Measurements from ENCODE around the gene GLO1. TPM values are rescaled to one million over a fixed set of nuclear protein-coding genes. Genes with fewer than 3 reads are reported as not detected.

GLO1 gene
- total and polyA plus RNA-seq, 5 donors from 2014 or later = 22.1 to 100 (median 84.0) TPM

GRCh38 chr6:38678178-38678760, 24.7 kb downstream of the GLO1 start:
- no peak for ATAC-seq (ENCODE audit: low read depth in 2 of 2)
- Mint-ChIP-seq H3K9me3 (no peaks in the 10 kb centered on the region), H3K27me3 (no peaks in the 10 kb centered on the region), H3K4me3 (no peak overlapping the region), H3K36me3 (peaks cover 44% of the 10 kb centered on the region), H3K27ac (peak overlapping the region in 1 of 3 donors; percentile 63), H3K4me1 (peaks cover 0 to 10% (median 6%) of the 10 kb centered on the region in 4 donors)
- no peak for DNase-seq
- H3K27me3 ChIP-seq (ENCODE audit: control insufficient read depth, insufficient read depth, low read length) = no peaks in the 10 kb centered on the region
- H3K36me3 ChIP-seq (ENCODE audit: control insufficient read depth, insufficient read depth, low read length) = peaks cover 45% of the 10 kb centered on the region
- H3K27ac ChIP-seq (ENCODE audit: insufficient read depth, low read length, poor library complexity, severe bottlenecking) = no peak overlapping the region
- H3K4me1 ChIP-seq (ENCODE audit: control insufficient read depth, insufficient read depth, low read length, poor library complexity, severe bottlenecking) = no peaks in the 10 kb centered on the region
- no peak overlapping the region for H3K4me3 ChIP-seq (ENCODE audit: low read depth, low read length)
- no peaks in the 10 kb centered on the region for H3K9me3 ChIP-seq (ENCODE audit: control insufficient read depth in 2 of 2, low read length in 2 of 2)

- Mint-ChIP-seq H3K27me3 (no peaks in the 10 kb centered on the region), H3K27ac (peak overlapping the region in 1 of 3 donors; percentile 82)
- peaks cover 33% of the 10 kb centered on the region for H3K36me3 ChIP-seq (ENCODE audit: control insufficient read depth, insufficient read depth, low read length)
Measured at GRCh38 chr6:38676974-38677544, 25.9 kb downstream of the GLO1 start.

GRCh38 chr6:38676236-38676973, 26.5 kb downstream of the GLO1 start:
- Histone ChIP-seq H3K9me3 (ENCODE audit: control insufficient read depth in 2 of 2, low read length in 2 of 2) (no peaks in the 10 kb centered on the region), H3K36me3 (ENCODE audit: control insufficient read depth, insufficient read depth, low read length) (peaks cover 26% of the 10 kb centered on the region), H3K27me3 (ENCODE audit: control insufficient read depth, insufficient read depth, low read length) (no peaks in the 10 kb centered on the region), H3K4me3 (ENCODE audit: low read depth, low read length) (no peak overlapping the region), H3K27ac (ENCODE audit: insufficient read depth, low read length, poor library complexity, severe bottlenecking) (no peak overlapping the region), H3K4me1 (ENCODE audit: control insufficient read depth, insufficient read depth, low read length, poor library complexity, severe bottlenecking) (no peaks in the 10 kb centered on the region)
- Mint-ChIP-seq H3K4me1 (peaks cover 0 to 10% (median 9%) of the 10 kb centered on the region in 4 donors), H3K27me3 (no peaks in the 10 kb centered on the region), H3K27ac (no peak overlapping the region), H3K9me3 (no peaks in the 10 kb centered on the region), H3K4me3 (no peak overlapping the region), H3K36me3 (peaks cover 31% of the 10 kb centered on the region)
- ATAC-seq (ENCODE audit: low read depth in 2 of 2) = no peak
- DNase-seq = no peak

More at GRCh38 chr6:38676974-38677544, 25.9 kb downstream of the GLO1 start:
- Histone ChIP-seq H3K9me3 (ENCODE audit: control insufficient read depth in 2 of 2, low read length in 2 of 2) (no peaks in the 10 kb centered on the region), H3K4me3 (ENCODE audit: low read depth, low read length) (no peak overlapping the region), H3K27me3 (ENCODE audit: control insufficient read depth, insufficient read depth, low read length) (no peaks in the 10 kb centered on the region), H3K4me1 (ENCODE audit: control insufficient read depth, insufficient read depth, low read length, poor library complexity, severe bottlenecking) (no peaks in the 10 kb centered on the region), H3K27ac (ENCODE audit: insufficient read depth, low read length, poor library complexity, severe bottlenecking) (no peak overlapping the region)
- Mint-ChIP-seq H3K4me1 (peaks cover 0 to 10% (median 7%) of the 10 kb centered on the region in 4 donors), H3K36me3 (peaks cover 38% of the 10 kb centered on the region), H3K4me3 (no peak overlapping the region), H3K9me3 (no peaks in the 10 kb centered on the region)
- DNase-seq = no peak
- ATAC-seq (ENCODE audit: low read depth in 2 of 2) = no peak

GRCh38 chr6:38673397-38674165, 29.4 kb downstream of the GLO1 start:
- ATAC-seq (ENCODE audit: low read depth in 2 of 2) (no peak), DNase-seq (peak in 1 of 3 donors; percentile 31)
- Mint-ChIP-seq H3K27ac (no peak overlapping the region), H3K36me3 (peaks cover 31% of the 10 kb centered on the region), H3K27me3 (no peaks in the 10 kb centered on the region), H3K4me3 (no peak overlapping the region), H3K4me1 (peaks cover 0 to 10% (median 9%) of the 10 kb centered on the region in 4 donors), H3K9me3 (no peaks in the 10 kb centered on the region)
- Histone ChIP-seq H3K4me3 (ENCODE audit: low read depth, low read length) (no peak overlapping the region), H3K27me3 (ENCODE audit: control insufficient read depth, insufficient read depth, low read length) (no peaks in the 10 kb centered on the region), H3K27ac (ENCODE audit: insufficient read depth, low read length, poor library complexity, severe bottlenecking) (no peak overlapping the region), H3K36me3 (ENCODE audit: control insufficient read depth, insufficient read depth, low read length) (peaks cover 20% of the 10 kb centered on the region), H3K9me3 (ENCODE audit: control insufficient read depth in 2 of 2, low read length in 2 of 2) (no peaks in the 10 kb centered on the region), H3K4me1 (ENCODE audit: control insufficient read depth, insufficient read depth, low read length, poor library complexity, severe bottlenecking) (no peaks in the 10 kb centered on the region)

- Histone ChIP-seq H3K4me1 (ENCODE audit: control insufficient read depth, insufficient read depth, low read length, poor library complexity, severe bottlenecking) (no peaks in the 10 kb centered on the region), H3K9me3 (ENCODE audit: control insufficient read depth in 2 of 2, low read length in 2 of 2) (no peaks in the 10 kb centered on the region), H3K27ac (ENCODE audit: insufficient read depth, low read length, poor library complexity, severe bottlenecking) (no peak overlapping the region), H3K4me3 (ENCODE audit: low read depth, low read length) (no peak overlapping the region), H3K27me3 (ENCODE audit: control insufficient read depth, insufficient read depth, low read length) (no peaks in the 10 kb centered on the region), H3K36me3 (ENCODE audit: control insufficient read depth, insufficient read depth, low read length) (peaks cover 17% of the 10 kb centered on the region)
- Mint-ChIP-seq H3K36me3 (peaks cover 21% of the 10 kb centered on the region), H3K4me3 (no peak overlapping the region), H3K27ac (peak overlapping the region in 2 of 3 donors; percentile 28 to 48), H3K4me1 (peaks cover 0 to 10% (median 9%) of the 10 kb centered on the region in 4 donors), H3K27me3 (no peaks in the 10 kb centered on the region), H3K9me3 (no peaks in the 10 kb centered on the region)
- ATAC-seq (ENCODE audit: low read depth in 2 of 2) (peak; percentile 72 to 81), DNase-seq (peak; percentile 9 to 70 (median 55))
Measured at GRCh38 chr6:38671885-38672467, 31.0 kb downstream of the GLO1 start.

- H3K27ac Mint-ChIP-seq = no peak overlapping the region
- H3K27me3 Mint-ChIP-seq = no peaks in the 10 kb centered on the region
- H3K4me1 Mint-ChIP-seq = no peaks in the 10 kb centered on the region
- Histone ChIP-seq H3K9me3 (ENCODE audit: control insufficient read depth in 2 of 2, low read length in 2 of 2) (no peaks in the 10 kb centered on the region), H3K27me3 (ENCODE audit: control insufficient read depth, insufficient read depth, low read length) (no peaks in the 10 kb centered on the region), H3K27ac (ENCODE audit: insufficient read depth, low read length, poor library complexity, severe bottlenecking) (no peak overlapping the region), H3K4me1 (ENCODE audit: control insufficient read depth, insufficient read depth, low read length, poor library complexity, severe bottlenecking) (no peaks in the 10 kb centered on the region), H3K4me3 (ENCODE audit: low read depth, low read length) (no peak overlapping the region), H3K36me3 (ENCODE audit: control insufficient read depth, insufficient read depth, low read length) (no peaks in the 10 kb centered on the region)
- H3K36me3 Mint-ChIP-seq = peaks cover 27% of the 10 kb centered on the region
- H3K4me3 Mint-ChIP-seq = no peak overlapping the region
- DNase-seq (no peak), ATAC-seq (ENCODE audit: low read depth in 2 of 2) (no peak)
- no peaks in the 10 kb centered on the region for H3K9me3 Mint-ChIP-seq
Measured at GRCh38 chr6:38658418-38659167, 44.4 kb downstream of the GLO1 start.

GRCh38 chr6:38656896-38657295, 46.0 kb downstream of the GLO1 start:
- no peaks in the 10 kb centered on the region for H3K4me1 ChIP-seq (ENCODE audit: control insufficient read depth, insufficient read depth, low read length, poor library complexity, severe bottlenecking)
- no peak for ATAC-seq (ENCODE audit: low read depth in 2 of 2)
- Mint-ChIP-seq H3K9me3 (no peaks in the 10 kb centered on the region), H3K4me3 (no peak overlapping the region), H3K27ac (no peak overlapping the region), H3K4me1 (no peaks in the 10 kb centered on the region), H3K27me3 (no peaks in the 10 kb centered on the region), H3K36me3 (peaks cover 19% of the 10 kb centered on the region)
- H3K27ac ChIP-seq (ENCODE audit: insufficient read depth, low read length, poor library complexity, severe bottlenecking) = no peak overlapping the region
- no peaks in the 10 kb centered on the region for H3K36me3 ChIP-seq (ENCODE audit: control insufficient read depth, insufficient read depth, low read length)
- no peak overlapping the region for H3K4me3 ChIP-seq (ENCODE audit: low read depth, low read length)
- no peak for DNase-seq
- no peaks in the 10 kb centered on the region for H3K9me3 ChIP-seq (ENCODE audit: control insufficient read depth in 2 of 2, low read length in 2 of 2)
- H3K27me3 ChIP-seq (ENCODE audit: control insufficient read depth, insufficient read depth, low read length) = no peaks in the 10 kb centered on the region
